ENCODE data around the gene LILRB5. TPM values are rescaled to one million over a fixed set of nuclear protein-coding genes. Genes with fewer than 3 reads are reported as not detected.
"Not testable (repeated sequence)": the region's sequence is repeated elsewhere in the genome, so short reads cannot be mapped to it uniquely, and the experiment has no call there.

The LILRB5 gene
- total RNA-seq, 2 donors from 2014 or later = 2.6 to 12.0 TPM

DNA sequence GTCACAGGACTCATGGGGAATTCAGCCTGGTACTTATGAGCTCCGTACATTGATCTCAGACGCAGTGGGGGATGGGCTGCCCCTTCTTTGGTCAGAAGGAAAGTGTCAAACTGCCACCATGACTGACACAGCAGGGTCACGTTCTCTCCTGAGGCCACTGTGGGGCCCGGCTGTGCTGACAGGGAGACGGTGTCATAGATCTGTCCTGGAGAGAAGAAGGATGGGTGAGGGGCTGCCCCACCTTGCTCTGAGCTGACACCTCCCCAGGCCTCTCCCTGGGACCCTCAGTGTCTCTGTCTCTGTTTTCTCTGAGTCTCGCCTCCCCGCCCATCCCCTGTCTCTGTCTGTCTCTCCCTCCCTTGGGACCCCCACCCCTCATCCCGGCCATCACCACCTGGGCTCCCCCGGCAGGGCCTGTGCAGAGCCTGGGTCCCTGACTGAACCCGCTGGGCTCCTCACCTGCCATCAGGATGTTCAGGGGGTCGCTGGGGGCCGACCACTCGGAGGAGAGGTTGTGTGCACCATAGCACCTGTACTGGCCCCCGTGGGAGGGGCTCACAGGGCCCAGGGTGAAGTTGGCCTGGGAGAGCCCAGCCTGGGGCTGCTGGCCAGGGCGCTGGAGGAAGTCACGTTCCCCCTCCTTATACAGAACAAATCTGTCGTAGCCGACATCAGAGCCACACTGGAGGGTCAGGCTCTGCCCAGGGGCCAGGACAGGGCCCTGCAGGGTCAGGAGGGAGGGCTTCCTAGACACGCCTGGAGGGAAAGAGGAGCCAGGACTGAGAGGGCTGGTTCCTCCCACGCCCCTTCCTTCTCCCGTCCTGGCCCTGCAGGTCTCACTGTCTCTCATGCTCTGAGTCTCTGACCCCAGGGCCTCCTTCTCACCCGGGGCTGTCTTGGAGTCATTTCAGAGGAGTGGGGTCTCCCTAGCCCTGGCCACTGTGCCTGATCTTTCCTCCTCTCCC, 16.4 kb downstream of the LILRB5 start:
- not testable (repeated sequence) for DNase-seq (ENCODE audit: low spot score); H3K4me3 ChIP-seq; H3K9me3 ChIP-seq; H3K4me1 ChIP-seq; H3K27me3 ChIP-seq; H3K36me3 ChIP-seq; H3K27ac ChIP-seq

DNA sequence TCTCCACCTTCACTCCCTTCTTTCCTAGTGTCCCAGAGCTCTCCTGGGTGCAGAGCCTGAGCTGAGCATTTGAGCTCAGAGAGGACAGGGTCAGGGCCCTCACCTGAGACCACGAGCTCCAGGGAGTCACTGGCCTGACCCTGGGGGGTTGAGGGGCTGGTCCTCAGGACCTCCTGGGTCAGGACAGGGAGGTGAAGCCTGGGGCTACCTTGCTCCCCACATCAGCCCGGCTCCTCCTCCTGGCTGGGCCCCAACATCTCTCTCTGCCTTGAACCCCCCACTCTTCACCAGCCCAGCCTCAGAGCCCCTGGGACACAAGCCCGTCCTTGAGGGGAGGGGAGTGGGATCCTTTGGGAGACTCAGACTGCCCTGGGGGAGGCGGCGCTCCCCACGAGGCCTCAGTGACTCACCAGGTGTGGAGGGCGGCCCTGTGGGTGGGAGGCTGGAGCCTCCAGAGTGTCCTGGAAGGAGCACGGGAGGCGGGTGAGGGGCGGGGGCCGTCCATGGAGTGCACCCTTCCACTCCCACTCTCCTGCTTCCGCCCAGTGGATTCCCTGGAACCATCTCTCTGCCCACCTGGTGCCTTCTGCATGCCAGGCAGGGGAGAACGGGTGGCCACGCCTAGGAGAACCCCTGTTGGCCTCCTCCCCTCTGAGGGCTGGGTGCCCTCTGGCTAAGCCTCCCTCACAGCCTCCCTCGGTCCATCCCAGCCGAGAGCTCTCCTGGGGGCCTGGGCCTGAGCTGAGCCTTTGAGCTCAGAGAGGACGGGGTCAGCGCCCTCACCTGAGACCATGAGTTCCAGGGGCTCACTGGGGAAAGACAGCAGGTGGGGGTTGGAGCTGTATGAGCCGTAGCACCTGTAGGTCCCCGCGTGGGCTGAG, 17.3 kb downstream of the LILRB5 start:
- H3K4me3 ChIP-seq; H3K9me3 ChIP-seq; DNase-seq (ENCODE audit: low spot score); H3K4me1 ChIP-seq; H3K36me3 ChIP-seq; H3K27ac ChIP-seq; H3K27me3 ChIP-seq: not testable (repeated sequence)

DNA sequence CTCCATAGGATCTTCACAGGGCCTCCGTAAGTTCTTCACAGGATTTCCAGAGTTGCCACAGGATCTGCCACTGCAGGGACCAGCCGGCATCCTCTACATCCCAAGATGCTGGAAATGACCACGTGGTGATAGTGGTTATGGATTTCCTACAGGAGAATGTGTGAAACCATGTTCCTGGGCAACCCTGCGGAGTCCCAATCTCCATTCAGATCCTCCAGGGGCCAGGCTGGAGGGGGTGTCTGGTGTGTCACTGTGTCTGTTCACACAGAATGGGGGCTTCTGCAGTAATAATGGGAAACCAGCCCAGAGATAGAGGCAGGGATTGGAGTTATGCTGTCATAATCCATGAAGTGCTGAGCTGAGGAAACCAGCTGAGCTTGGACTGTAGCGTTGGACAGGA, 23.1 kb downstream of the LILRB5 start:
- no peaks in the 10 kb centered on the region for H3K27me3 ChIP-seq
- H3K9me3 ChIP-seq = no peaks in the 10 kb centered on the region

DNA sequence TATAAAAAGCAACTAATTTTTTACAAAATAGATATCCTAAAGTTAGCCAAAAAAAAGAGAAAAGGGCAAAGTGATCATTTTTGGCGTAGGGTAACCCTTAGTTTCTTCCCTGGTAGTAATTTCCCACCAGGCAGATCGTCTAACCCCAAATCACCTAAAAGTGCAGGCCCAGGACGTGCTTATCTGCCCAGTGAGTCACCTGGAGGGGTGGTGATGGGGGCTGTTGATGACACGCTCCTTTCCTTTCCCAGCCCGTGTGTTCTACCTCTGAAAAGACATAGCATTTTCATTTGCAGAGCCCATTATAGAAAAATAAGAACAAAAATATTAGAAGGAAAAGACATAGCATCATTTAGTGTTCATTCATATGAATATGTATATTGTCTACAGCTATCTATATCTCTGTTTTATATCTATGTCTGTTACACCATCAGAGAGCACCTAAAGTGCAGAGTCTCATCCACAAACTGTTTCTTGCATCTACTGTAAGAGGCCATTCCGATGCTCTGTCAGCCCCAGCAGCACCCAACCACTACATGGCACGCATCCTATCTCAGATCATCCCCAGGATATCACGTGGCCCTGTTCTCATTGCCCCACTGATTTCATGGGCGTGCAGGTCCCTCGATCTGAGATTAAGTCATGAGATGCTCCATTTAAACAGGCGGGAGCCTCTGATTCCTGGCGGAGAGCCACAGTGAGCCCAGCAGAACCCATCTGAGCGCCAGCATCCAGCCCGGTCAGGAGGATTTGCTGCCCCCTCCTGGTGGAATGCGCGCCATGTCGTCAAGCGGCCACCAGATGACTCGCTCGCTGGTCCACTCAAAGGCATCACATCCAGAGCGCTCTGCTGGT, 25.8 kb downstream of the LILRB5 start:
- Histone ChIP-seq H3K36me3 (no peaks in the 10 kb centered on the region), H3K4me3 (no peak overlapping the region), H3K27me3 (no peaks in the 10 kb centered on the region), H3K9me3 (peaks cover 0 to 6% of the 10 kb centered on the region in 2 donors), H3K4me1 (no peaks in the 10 kb centered on the region), H3K27ac (no peak overlapping the region)
- TF ChIP-seq, protein P1, sequence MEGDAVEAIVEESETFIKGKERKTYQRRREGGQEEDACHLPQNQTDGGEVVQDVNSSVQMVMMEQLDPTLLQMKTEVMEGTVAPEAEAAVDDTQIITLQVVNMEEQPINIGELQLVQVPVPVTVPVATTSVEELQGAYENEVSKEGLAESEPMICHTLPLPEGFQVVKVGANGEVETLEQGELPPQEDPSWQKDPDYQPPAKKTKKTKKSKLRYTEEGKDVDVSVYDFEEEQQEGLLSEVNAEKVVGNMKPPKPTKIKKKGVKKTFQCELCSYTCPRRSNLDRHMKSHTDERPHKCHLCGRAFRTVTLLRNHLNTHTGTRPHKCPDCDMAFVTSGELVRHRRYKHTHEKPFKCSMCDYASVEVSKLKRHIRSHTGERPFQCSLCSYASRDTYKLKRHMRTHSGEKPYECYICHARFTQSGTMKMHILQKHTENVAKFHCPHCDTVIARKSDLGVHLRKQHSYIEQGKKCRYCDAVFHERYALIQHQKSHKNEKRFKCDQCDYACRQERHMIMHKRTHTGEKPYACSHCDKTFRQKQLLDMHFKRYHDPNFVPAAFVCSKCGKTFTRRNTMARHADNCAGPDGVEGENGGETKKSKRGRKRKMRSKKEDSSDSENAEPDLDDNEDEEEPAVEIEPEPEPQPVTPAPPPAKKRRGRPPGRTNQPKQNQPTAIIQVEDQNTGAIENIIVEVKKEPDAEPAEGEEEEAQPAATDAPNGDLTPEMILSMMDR (IDR thresholded peaks at IDR 0.05) = peak; percentile 80 to 94
- DNase-seq (ENCODE audit: low spot score) = peak; percentile 86

More for the DNA sequence above, 23.1 kb downstream of the LILRB5 start:
- no peaks in the 10 kb centered on the region for H3K4me1 ChIP-seq
- no peak for DNase-seq (ENCODE audit: low spot score)
- H3K36me3 ChIP-seq = no peaks in the 10 kb centered on the region
- H3K27ac ChIP-seq = no peak overlapping the region
- TF ChIP-seq, protein P1 (IDR thresholded peaks at IDR 0.05) = no peak
- H3K4me3 ChIP-seq = no peak overlapping the region

DNA sequence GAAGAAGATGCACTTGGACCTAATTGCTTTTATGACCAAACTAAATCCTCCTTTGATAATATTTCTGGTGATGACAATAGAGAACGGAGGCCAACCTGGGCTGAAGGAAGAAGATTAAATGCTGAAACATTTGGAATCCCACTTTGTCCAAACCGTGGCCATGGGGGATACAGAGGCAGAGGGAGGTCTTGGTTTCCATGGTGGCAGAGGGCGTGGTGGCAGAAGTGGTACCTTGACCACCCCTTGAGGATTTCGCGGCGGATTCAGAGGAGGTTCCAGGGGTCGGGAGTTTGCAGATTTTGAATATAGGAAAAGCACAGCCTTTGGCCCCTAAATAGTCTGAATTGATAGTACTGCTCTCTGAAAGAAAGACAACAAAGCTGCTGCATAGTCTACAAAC, 27.0 kb downstream of the LILRB5 start:
- TF ChIP-seq, protein P1 (IDR thresholded peaks at IDR 0.05) = no peak
- H3K4me1 ChIP-seq = no peaks in the 10 kb centered on the region

DNA sequence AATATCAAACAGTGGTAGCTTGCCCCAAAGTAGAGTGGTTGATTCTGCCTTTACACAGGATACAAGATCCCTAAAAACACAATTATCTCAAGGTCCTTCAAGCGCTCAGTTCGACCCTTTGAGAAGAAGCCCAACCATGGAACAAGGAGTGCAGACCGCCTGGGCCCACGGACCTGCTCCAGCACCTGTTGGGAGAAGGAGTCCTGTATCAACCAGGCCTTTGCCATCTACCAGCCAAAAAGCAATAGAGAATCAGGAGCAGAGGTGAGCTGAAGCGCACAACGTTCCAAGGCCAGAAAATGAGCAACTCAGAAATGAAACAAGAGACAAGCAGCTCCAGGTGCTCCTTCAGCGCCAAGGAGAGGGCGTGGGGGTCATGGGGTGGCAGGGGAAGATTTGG, 27.9 kb downstream of the LILRB5 start:
- Histone ChIP-seq H3K27ac (no peak overlapping the region), H3K36me3 (no peaks in the 10 kb centered on the region), H3K4me3 (no peak overlapping the region), H3K9me3 (peaks cover 0 to 6% of the 10 kb centered on the region in 2 donors), H3K27me3 (no peaks in the 10 kb centered on the region), H3K4me1 (no peaks in the 10 kb centered on the region)
- TF ChIP-seq, protein P1 (IDR thresholded peaks at IDR 0.05) = no peak
- no peak for DNase-seq (ENCODE audit: low spot score)

More for the DNA sequence above, 27.0 kb downstream of the LILRB5 start:
- Histone ChIP-seq H3K9me3 (peaks cover 0 to 6% of the 10 kb centered on the region in 2 donors), H3K36me3 (no peaks in the 10 kb centered on the region), H3K27ac (no peak overlapping the region), H3K4me3 (no peak overlapping the region), H3K27me3 (no peaks in the 10 kb centered on the region)
- no peak for DNase-seq (ENCODE audit: low spot score)

DNA sequence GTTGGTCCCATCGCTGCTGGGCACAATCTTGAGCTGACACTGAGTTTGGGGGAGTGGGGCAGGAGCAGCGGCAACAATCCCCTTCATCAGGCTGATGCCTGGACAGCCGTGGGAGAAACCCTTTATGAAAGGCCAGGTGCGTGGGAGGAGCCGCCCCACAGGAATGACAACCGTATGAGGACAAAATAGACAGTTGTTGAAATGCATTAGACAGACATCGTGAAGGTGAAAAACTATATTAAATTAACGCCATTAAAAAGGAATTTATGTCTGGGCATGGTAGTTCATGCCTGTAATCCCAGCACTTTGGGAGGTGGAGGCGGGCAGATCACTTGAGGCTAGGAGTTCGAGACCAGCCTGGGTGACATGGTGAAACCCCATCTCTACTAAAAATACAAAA, 32.5 kb downstream of the LILRB5 start:
- not testable (repeated sequence) for H3K36me3 ChIP-seq; H3K27me3 ChIP-seq; DNase-seq (ENCODE audit: low spot score); H3K9me3 ChIP-seq; H3K27ac ChIP-seq; H3K4me1 ChIP-seq; H3K4me3 ChIP-seq

DNA sequence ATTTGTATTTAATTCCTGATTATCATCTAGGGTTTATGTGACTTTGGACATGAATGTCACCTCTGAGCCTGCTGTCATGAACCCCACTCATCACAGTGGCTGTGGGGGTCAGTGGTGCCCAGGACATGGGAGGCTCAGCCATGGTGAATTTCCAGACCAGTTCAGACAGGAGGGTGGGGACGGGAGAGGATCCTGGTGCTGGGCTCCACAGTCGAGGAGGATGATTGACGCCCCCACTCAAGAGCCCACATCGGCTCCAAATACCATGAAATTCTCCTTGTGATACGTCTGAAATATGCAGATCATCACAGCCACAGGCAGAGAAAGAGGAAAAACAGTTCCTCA, 33.2 kb downstream of the LILRB5 start:
- not testable (repeated sequence) for H3K27me3 ChIP-seq; H3K27ac ChIP-seq; DNase-seq (ENCODE audit: low spot score); H3K36me3 ChIP-seq; H3K4me3 ChIP-seq; H3K9me3 ChIP-seq; H3K4me1 ChIP-seq

DNA sequence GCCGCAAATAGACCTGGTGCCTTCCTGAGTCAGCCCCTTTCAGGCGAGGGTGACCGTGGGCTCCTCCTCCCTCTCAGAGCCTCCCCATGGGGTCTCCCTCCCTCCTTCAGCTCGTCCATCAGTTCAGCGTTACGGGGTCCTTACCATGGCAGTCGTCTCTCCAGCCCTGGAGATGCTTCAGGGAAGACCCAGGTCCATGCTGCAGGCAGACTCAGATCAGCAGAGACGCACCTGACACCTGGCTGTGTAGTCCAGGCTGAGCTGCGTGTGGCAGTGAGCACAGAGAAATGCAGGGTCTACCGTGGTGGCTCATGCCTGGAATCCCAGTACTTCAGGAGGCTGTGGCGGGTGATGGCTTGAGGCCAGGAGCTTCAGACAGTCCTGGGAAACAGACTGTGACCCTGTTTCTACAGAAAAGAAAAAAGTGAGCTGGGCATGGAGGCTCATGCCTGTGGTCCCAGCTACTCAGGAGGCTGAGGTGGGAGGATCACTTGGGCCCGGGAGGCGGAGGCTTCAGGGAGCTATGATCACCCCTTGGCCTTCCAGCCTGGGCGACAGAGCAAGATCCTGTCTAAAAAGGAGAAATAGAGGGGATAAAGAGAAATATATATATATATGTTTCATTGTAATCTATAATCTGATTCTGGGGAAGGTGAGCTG, 33.7 kb downstream of the LILRB5 start:
- H3K4me3 ChIP-seq = not testable (repeated sequence)

More for the DNA sequence above, 33.7 kb downstream of the LILRB5 start:
- peaks cover 12% of the 10 kb centered on the region for H3K36me3 ChIP-seq
- H3K27me3 ChIP-seq; H3K27ac ChIP-seq; DNase-seq (ENCODE audit: low spot score); H3K4me1 ChIP-seq; H3K9me3 ChIP-seq: not testable (repeated sequence)
